ENCODE results near the gene CYLD.

Gene CYLD

DNA sequence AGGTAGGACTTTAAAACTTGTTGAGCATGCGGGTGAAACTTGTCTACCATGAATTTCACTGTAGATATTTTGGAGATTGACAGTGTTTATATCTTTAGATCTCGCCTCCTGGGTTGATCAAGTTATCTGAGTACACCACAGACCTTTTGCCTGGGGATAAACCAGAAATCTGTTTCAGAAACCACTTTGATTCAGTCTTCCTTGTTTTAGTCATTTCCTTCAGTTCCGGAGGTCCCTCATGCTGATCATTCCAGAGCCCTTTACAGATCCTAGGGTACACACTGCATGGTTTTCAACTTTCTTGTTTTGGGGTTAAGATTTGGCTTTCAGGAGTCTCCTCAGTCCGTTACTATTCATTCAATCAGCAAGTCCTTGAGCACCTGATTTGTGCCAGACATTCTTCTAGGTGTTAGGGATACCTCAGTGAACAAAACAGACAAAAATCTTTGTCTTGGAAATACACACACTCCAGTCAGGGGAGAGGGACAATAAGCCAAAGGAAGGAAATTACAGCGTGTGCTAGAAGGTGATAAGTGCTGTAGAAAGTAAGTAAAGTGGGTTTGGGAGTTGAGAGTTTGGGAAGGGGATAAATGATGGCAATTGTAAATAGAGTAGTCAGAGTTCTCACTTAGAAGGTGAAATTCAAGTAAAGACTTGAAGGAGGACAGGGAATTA, 36.3 kb upstream of the CYLD start:
- Histone ChIP-seq H3K27ac (ENCODE audit: low read length) (no peak overlapping the region), H3K36me3 (replicated peaks; ENCODE audit: insufficient read depth, low read length) (no peaks in the 10 kb centered on the region), H3K4me2 (ENCODE audit: low read depth, low read length) (no peak overlapping the region), H3K9ac (ENCODE audit: low read length) (no peak overlapping the region), H3K4me1 (ENCODE audit: low read length) (peaks cover 8% of the 10 kb centered on the region), H4K20me1 (ENCODE audit: insufficient read depth, low read length) (no peaks in the 10 kb centered on the region), H3F3A (ENCODE audit: insufficient read depth, low read length) (no peaks in the 10 kb centered on the region), H3K9me2 (replicated peaks; ENCODE audit: insufficient read depth, low read length) (no peaks in the 10 kb centered on the region), H2AFZ (ENCODE audit: low read length) (no peak overlapping the region), H3K79me2 (ENCODE audit: low read length) (no peaks in the 10 kb centered on the region), H3K9me3 (replicated peaks; ENCODE audit: insufficient read depth, low read length) (no peaks in the 10 kb centered on the region), H3K4me3 (ENCODE audit: low read length) (no peak overlapping the region), H3K27me3 (replicated peaks; ENCODE audit: insufficient read depth, low read length) (no peaks in the 10 kb centered on the region)
- TF ChIP-seq EZH2 (optimal IDR thresholded peaks at IDR 0.05; ENCODE audit: low read depth, low read length) (no peak), EZH2phosphoT487 (IDR thresholded peaks at IDR 0.05; ENCODE audit: low read length) (no peak)
- TF ChIP-seq, protein P1, sequence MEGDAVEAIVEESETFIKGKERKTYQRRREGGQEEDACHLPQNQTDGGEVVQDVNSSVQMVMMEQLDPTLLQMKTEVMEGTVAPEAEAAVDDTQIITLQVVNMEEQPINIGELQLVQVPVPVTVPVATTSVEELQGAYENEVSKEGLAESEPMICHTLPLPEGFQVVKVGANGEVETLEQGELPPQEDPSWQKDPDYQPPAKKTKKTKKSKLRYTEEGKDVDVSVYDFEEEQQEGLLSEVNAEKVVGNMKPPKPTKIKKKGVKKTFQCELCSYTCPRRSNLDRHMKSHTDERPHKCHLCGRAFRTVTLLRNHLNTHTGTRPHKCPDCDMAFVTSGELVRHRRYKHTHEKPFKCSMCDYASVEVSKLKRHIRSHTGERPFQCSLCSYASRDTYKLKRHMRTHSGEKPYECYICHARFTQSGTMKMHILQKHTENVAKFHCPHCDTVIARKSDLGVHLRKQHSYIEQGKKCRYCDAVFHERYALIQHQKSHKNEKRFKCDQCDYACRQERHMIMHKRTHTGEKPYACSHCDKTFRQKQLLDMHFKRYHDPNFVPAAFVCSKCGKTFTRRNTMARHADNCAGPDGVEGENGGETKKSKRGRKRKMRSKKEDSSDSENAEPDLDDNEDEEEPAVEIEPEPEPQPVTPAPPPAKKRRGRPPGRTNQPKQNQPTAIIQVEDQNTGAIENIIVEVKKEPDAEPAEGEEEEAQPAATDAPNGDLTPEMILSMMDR (IDR thresholded peaks at IDR 0.05; ENCODE audit: low read length): no peak
- DNase-seq: no peak

DNA sequence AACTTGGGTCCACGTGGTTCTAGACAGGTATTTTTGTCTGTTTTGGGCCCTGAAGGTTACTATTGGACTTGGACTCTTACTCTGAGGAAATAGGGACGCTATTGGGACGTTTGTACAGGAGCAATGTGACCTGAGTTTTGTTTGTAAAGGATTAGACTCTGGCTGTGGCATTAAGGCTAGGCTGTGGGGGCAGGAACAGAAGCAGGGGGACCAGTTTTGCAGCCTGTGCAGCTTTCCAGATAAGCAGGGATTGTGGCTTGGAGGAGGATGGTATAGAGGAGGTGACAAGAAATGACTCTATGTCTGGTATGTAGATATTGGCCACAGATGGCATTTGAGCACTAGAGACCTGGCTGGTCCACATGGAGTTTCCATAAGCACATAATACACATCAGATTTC, 35.6 kb upstream of the CYLD start:
- Histone ChIP-seq H3K4me3 (ENCODE audit: low read length) (no peak overlapping the region), H3K4me2 (ENCODE audit: low read depth, low read length) (no peak overlapping the region), H3F3A (ENCODE audit: insufficient read depth, low read length) (no peaks in the 10 kb centered on the region), H4K20me1 (ENCODE audit: insufficient read depth, low read length) (no peaks in the 10 kb centered on the region), H3K9me3 (replicated peaks; ENCODE audit: insufficient read depth, low read length) (no peaks in the 10 kb centered on the region), H3K27me3 (replicated peaks; ENCODE audit: insufficient read depth, low read length) (no peaks in the 10 kb centered on the region), H3K27ac (ENCODE audit: low read length) (no peak overlapping the region), H3K79me2 (ENCODE audit: low read length) (no peaks in the 10 kb centered on the region), H3K4me1 (ENCODE audit: low read length) (peaks cover 8% of the 10 kb centered on the region), H3K36me3 (replicated peaks; ENCODE audit: insufficient read depth, low read length) (no peaks in the 10 kb centered on the region), H3K9me2 (replicated peaks; ENCODE audit: insufficient read depth, low read length) (no peaks in the 10 kb centered on the region), H3K9ac (ENCODE audit: low read length) (no peak overlapping the region), H2AFZ (ENCODE audit: low read length) (no peak overlapping the region)
- no peak for DNase-seq
- TF ChIP-seq, protein P1 (IDR thresholded peaks at IDR 0.05; ENCODE audit: low read length): no peak
- TF ChIP-seq EZH2phosphoT487 (IDR thresholded peaks at IDR 0.05; ENCODE audit: low read length) (no peak), EZH2 (optimal IDR thresholded peaks at IDR 0.05; ENCODE audit: low read depth, low read length) (no peak)

DNA sequence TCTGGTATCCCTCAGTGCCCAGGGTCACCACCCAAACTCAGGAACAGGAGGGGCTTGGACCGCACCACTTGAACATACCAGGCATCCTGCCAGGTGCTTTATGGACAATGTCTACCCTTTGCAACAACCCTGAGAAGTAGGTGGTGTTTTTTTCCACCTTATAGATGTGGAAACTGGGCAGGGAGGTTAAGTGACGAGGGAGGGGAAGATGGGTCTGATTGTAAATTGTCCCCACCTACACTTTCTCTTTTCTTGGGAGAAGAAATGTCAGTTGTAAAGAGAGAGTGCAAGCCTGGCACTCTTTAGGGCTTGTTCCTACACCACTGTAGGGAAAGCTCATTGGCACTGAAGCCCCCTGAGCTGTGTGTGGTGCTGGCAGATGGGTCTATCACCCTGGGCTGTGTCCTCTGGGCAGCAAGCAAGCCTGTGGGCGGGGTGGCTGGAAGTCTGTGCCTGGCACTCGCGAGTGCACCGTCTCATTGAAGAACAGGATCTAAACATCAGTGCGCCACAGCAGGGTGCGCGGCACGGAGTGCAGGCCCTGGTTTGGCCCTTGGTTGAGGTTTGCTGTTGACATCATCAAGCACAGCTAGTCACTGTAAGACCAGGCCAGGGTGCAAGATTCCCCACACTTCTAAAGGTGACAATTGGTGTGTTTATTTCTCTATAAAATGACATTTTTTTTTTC, 33.4 kb upstream of the CYLD start:
- Histone ChIP-seq H3K79me2 (ENCODE audit: low read length) (no peaks in the 10 kb centered on the region), H3K9me3 (replicated peaks; ENCODE audit: insufficient read depth, low read length) (no peaks in the 10 kb centered on the region), H3K9ac (ENCODE audit: low read length) (no peak overlapping the region), H3K4me1 (ENCODE audit: low read length) (peaks cover 8% of the 10 kb centered on the region), H3K36me3 (replicated peaks; ENCODE audit: insufficient read depth, low read length) (no peaks in the 10 kb centered on the region), H3K9me2 (replicated peaks; ENCODE audit: insufficient read depth, low read length) (no peaks in the 10 kb centered on the region), H3F3A (ENCODE audit: insufficient read depth, low read length) (no peaks in the 10 kb centered on the region), H4K20me1 (ENCODE audit: insufficient read depth, low read length) (no peaks in the 10 kb centered on the region), H3K4me3 (ENCODE audit: low read length) (no peak overlapping the region), H3K27me3 (replicated peaks; ENCODE audit: insufficient read depth, low read length) (no peaks in the 10 kb centered on the region), H3K4me2 (ENCODE audit: low read depth, low read length) (no peak overlapping the region), H3K27ac (ENCODE audit: low read length) (no peak overlapping the region), H2AFZ (ENCODE audit: low read length) (no peak overlapping the region)
- TF ChIP-seq EZH2 (optimal IDR thresholded peaks at IDR 0.05; ENCODE audit: low read depth, low read length) (no peak), EZH2phosphoT487 (IDR thresholded peaks at IDR 0.05; ENCODE audit: low read length) (no peak)
- TF ChIP-seq, protein P1 (IDR thresholded peaks at IDR 0.05; ENCODE audit: low read length): no peak
- no peak for DNase-seq

Measured in MM.1S (cell line).